ENCODE measurements around the gene PTTG1IP. TPM values are rescaled to one million over a fixed set of nuclear protein-coding genes. Genes with fewer than 3 reads are reported as not detected.

Gene PTTG1IP
- total RNA-seq, 1 donor from 2014 or later, result 464 TPM

DNA sequence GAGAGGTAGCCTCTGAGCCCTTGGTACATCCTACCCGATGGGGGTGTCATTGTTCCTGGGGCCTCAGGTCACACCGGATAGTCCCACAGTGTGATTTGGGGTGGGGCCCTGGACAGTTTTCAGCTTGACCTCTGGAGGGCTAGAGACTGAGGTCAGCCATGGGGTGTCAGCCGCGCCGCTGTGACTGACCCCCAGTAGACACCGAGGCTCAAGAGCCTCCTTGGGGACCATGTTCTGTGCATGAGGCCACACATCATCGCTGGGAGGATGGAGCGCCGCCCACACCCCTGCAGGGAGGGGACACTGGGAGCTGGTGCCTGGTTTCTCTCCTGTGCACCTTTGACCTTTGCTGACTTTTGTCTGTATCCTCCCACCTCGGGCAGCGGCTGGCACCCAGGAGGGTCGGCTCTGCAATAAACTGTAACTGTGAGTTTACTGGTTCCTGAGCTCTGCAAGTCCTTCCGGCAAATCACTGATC lies 24.6 kb upstream of the PTTG1IP start:
- no peak for DNase-seq (ENCODE audit: extremely low read depth, low read depth, low spot score)

DNA sequence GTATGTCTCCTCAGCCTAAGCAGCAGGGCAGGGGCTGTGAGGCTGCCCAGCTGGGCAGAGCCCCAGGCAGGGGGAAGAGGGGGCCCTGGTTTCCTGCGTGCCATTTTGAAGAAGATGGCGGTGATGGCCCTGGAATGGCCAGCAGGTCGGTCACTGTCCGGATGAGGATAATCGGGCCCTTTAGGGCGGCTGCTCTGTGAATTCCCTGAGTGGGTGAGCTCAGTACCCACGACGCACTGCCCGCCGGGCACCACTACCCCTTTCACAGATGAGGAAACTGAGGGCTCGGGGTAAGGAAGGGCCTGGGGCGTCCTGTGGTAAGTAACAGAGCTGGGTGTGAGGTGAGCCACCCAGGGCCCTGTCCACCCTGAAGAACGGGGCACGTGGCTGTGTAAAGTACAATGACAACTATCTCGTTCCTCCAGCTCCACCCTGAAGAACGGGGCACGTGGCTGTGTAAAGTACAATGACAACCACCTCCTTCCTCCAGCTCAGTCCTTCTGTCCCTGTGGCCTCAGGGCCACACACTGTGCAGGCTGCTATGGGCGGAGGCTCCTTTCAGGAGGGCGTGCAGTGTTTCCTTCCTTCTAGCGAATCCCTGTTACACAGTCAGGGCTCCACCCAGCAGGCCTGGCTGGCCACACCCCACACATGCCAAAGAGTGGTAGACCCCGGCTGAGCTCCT lies 24.0 kb upstream of the PTTG1IP start:
- no peak for DNase-seq (ENCODE audit: extremely low read depth, low read depth, low spot score)

DNA sequence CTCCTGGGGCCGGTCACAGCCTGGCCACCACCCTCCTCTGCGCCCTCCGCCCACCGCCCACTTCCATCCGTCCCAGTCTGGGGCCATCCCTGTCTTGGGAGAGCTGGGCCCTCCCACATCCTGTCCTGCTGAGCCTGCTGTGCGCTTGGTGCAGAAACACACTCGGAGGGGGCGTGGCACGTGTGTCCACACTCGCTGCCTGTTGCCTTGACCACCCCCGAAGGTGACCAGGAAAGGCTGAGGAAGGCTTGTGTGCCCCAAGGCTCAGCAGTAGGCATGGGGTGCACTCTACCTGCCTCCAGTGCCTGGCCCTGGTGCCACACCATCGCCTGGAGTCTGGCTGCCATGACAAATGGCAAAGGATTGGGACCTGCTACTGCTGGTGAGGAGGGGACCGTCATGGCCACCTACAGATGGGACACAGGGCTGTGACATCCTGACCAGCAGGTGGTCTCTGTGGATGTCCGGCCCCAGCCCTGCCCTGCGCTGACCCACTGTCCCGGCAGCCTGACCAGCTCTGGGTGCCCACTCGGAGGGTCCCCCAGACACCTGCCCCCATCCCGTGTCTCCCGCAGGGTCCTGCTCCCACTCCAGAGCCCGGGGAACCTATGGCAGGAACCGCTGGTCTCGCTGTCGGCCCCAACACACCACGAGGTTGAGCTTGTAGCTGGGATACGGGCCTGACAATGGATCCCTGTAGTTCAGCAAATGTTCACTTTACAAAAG lies 23.2 kb upstream of the PTTG1IP start:
- no peak for DNase-seq (ENCODE audit: extremely low read depth, low read depth, low spot score)

DNA sequence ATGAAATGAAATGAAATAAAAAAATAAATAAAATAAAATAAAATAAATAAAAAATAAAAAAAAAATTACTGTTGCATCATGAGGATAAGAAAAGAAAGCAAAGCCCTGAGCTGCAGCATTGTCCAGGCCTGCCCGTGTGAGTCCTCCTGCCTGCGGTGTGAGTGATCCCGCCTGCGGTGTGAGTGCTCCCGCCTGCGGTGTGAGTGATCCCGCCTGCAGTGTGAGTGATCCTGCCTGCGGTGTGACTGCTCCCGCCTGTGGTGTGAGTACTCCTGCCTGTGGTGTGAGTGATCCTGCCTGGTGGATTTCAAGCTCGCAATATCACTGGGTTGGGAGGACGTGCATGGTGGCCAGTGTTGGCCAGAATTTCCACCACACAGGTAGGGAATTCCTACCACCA lies 22.4 kb upstream of the PTTG1IP start:
- no peak for DNase-seq (ENCODE audit: extremely low read depth, low read depth, low spot score)

DNA sequence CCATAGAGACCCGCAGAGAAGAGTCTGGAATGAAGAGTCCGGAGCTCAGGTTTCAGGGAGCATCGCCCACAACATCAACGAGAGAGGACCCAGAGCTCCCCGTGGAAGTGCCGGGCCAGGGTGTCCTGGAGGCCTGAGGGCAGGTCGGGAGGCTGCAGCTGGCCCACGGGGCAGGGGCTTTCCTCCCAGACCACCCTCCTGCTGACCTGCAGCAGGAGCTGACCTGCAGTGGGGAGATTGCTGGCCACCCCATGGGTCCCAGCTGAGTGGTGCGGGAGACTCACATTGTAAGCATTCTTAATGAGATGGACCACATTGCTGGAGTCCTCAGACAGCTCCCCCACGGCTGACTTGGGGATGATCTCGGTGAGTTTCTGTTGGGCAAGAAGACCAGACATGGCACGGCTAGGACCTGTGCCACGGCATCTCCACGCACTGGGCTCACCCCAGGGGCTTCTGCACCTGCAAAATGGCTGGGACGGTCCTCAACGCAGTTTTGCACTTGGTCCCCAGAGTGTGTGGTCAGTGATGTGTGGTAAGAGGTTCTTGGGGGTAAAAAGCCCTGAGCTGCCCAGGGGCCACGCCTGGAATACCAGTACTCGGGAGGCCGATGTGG lies 21.3 kb upstream of the PTTG1IP start:
- DNase-seq (ENCODE audit: extremely low read depth, low read depth, low spot score), result no peak

DNA sequence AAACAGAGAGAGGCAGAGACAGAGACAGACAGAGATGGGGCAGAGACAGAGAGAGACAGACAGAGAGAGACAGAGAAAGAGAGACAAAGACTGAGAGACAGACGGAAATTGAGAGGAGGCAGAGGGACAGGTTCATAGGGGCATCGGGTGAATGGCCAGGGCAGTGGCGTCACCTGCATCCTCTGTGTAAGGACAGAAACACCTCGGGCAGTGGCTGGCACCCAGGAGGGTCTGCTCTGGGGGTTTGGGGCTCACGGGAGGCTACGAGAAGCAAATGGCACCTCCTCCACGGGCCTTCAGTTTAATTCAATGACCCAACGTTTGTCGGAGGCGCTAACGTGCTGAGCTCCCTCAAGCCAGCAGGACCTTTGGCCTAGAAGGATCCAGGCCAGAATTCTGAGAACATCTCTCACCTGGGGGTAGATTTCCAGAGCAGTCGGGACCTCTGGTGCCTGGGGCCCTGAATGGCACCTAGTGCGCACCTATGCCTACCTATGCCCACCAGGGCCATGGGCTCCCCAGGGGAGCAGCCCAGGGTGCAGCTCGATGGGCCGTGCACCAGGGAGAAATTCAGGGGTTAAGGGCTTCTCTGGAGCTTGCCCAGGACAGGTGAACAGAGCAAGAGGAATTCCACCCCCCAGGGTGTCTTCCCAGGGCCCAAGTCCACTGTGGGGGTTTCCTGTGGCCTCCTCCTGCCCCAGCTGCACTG lies 20.6 kb upstream of the PTTG1IP start:
- DNase-seq (ENCODE audit: extremely low read depth, low read depth, low spot score), result no peak

DNA sequence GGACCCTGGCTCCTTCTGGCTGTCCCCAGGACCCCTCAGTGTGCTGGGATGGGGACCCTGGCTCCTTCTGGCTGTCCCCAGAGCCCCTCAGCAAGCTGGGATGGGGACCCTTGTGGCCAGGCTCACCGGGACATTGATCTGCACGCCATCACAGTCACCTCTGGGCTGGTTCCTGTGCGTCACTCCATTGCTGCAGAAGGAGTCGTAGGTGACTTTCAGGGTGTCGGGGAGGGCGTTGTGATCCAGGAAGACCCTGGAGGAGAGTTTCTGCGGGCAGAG lies 19.7 kb upstream of the PTTG1IP start:
- DNase-seq (ENCODE audit: extremely low read depth, low read depth, low spot score), result no peak

DNA sequence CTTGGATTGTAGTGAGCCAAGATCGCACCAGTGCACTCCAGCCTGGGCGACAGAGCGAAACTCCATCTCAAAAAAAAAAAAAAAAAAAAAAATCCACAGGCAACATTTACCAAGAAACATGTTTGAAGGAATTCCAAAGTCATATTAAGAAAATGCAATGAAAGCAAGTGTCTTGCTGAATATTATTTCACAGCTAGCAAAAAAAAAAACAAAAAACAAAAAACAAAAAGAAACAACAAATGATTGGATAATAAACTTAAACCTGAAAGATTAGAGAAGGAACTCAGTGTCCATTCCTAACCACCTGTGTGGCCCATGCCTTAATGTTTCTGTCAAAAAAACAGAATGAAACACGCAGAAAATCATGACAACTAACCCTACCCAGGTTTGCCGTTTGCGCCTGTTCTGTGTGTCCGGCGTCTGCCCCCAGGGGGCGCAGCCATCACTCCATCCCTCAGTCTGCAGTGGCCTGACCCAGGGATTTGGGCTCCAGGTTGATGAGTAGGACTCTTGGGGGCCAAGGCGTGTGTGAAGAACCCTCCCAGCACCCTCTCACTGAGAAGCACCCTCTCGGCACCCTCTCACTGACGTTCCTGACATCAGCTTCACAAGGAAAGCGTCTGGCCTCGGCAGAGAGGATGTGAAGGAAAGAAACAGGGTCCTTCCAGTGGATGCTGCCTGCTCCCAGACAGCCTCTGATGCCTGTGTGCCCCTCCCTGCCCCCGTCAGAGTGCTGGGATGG lies 19.2 kb upstream of the PTTG1IP start:
- no peak for DNase-seq (ENCODE audit: extremely low read depth, low read depth, low spot score)

DNA sequence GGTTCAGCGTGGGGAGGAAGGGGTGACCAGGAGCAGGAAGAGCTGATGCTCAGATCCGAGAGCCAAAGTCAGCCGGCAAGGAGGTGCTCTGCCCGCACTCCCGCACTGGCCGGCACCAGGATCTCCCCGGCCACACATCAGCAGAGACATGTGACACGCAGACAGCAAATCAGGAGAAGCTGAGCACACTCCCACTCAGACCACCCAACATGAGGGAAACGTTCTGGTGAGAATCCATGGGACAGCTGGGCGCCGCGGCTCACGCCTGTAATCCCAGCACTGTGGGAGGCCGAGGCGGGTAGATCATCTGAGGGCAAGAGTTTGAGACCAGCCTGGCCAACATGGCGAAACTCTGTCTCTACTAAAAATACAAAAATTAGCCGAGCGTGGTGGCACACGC lies 18.6 kb upstream of the PTTG1IP start:
- no peak for DNase-seq (ENCODE audit: extremely low read depth, low read depth, low spot score)

DNA sequence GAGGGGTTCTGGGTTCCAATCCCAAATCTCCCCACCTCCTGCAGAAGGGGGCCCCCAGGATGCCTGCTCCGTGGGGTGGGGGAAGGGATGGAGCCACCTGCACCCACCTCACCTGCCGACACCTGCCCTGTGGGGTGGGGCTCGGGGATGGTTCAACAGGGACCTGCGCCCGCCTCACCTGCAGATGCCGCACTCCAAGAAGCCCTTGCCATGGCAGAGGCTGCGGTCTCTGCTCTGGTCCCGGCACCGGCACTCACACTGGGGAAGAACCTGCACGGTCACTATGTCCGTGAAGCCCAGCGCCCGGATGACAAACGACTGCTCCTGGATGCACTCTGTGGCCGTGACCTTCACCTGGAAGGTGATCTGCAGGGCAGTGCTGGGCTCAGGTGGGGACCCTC lies 18.1 kb upstream of the PTTG1IP start:
- DNase-seq (ENCODE audit: extremely low read depth, low read depth, low spot score), result no peak

DNA sequence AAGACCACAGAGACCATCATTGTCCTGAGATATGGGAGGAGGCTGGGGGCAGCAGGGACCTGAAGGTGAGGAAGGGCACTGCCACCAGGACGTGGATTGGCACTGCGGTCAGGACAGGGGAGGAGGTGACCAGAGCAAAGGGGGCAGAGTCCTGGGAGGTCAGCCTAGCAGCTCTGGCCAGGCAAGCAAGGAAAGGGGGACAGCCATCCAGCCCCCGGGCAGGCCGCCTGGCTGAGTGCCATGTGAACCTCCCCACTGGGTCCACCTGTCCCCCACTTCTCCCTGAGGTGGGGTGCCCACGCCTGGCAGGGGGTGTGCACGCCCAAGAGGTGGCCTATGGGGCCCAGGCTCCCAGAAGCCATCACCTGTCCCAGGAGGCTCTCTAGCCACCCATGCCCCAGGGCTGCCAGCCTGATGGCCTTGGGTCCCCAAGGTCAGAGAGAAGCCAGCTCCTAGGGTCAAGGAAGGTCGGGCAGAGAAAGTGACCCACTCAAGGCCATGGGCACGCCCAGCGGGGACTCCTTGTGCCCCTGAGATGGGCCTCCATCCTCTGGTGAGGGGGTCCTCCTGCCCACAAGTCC lies 17.6 kb upstream of the PTTG1IP start:
- DNase-seq (ENCODE audit: extremely low read depth, low read depth, low spot score), result no peak

DNA sequence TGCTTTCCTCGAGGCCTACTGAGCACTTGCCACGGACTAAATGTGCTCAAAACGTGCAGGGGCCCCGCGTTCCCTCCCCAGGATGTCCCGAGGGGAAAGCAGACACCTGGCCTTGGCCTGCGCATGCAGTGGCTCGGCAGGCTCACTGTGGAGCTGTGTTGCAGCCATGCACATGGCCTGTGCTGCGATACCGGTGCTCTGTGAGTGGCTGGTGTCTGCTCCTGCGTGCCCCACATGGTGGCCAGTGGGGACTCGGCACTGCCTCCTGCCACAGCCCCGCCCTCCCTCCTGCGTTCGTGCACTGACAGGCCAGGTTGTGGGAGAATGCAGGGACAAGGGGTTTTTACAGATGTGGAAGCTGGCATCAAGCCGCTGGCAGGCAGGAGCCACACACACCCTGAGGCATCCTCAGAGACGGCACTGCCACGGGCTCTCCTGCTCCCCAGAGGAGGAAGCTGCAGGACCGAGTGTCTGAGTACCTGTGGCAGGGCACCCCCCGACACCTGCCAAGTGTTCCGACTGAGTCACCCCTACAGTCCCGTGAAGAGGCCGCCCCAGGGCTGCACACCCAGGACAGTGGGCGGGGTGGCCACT lies 16.9 kb upstream of the PTTG1IP start:
- DNase-seq (ENCODE audit: extremely low read depth, low read depth, low spot score), result no peak

DNA sequence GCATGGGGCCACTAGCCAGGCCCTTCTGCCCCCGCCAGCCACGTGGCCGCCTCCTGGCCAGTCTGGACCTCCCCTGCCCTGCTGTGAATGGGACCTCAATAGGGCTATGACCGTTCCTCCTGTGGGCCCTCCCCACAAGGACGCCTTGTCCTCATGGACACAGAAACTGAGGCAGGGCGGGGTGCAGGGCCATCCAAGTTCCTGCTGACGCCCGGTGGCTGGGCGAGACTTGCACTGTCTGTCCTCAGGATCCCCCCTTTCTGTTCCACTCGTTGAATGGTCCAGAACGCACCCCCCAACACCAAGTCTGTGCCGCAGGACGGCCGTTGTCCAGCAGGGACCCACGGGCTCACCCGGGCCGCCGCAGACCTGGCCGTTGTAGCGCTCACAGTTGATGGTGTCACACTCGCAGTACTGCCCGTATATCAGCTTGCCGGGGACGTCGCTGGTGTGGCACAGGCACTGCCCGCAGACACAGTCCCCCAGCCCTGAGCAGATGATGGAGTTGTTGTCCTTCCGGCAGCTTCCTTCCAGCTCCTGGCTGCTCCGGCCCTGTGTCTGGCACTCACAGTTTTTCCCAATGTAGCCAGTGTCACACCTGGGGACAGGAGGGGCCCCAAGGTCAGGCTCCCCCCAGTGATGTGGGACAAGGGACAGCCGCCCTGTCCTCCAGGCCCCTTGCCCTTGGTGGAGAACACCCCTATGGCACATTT lies 16.3 kb upstream of the PTTG1IP start:
- no peak for DNase-seq (ENCODE audit: extremely low read depth, low read depth, low spot score)

DNA sequence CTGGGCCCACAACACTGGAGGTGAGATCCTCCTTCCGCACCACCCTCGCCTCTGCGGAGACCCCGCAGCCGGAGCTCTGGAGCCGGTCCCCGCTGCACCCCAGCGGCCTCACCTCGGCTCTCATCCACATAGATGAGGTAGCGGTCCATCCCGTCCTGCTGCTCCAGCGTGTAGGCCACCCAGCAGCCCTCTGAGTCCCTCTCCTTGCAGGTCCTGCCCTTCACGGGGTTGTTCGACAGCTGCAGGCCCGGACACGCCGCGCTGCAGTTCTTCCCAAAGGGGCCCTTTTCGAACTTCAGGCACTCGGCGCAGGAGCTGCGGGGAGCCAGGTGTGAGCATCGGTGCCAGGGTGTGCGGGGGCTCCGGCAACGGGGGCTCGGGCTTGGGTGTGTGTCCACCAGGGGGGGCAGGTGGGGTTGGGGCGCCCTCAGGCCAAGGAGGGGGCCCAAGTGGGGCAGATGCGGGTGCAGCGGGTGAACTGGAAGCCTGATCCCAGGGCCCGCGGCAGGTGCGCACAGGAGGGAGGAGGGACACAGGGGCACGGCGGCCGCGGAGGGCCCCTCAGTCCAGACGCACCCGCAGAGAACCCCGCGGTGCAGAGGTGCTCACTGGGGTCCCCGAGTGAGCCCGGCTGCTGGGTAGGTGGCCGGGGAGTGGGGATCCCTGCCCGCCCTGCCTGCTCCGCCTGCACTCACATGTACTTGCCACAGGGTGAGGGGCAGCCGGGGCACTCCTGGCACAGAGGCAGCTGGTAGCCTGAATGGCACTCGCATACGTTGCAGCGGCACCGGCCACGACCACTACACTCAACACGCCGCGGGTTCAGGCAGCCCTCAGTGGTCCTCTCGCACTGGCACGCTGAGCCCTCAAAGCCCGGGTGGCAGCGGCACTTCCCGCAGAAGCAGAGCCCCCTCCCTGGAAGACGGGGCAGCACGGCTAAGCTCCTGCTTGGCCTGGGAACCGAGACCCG lies 15.4 kb upstream of the PTTG1IP start:
- DNase-seq (ENCODE audit: extremely low read depth, low read depth, low spot score), result no peak

DNA sequence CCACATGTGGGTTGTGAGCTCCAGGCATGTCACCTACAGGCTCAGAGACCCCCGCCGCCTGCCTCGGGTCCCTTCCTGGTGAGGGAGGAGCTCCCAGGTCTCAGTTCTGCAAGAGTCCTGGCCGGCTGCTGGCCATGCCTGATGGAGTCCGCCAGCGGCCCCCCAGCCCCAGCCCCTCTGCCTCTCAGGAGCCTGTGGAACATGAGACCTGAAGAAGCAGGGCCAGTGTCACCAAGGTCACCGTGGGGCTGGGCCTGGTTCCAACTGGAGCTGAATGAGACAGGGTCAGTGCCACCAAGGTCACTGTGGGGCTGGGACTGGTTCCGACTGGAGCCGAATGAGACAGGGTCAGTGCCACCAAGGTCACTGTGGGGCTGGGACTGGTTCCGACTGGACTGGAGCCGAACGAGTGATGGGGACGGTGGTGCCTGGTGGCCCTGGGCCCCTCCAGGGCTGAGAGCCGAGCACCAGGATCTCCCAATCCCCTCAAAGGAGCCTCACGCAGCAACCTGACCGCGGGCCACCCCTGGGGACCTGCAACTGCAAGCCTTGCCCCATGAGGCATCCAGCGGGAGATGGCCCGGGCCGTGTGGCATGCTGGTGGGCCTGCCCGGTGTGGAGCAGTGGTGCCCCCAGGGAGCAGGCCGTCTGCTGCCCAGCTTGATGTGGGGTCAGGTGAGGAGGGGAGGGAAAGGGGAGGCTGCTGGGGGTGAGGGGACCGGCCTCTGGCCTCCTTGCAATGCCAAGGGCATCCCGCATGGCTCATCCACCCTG lies 14.5 kb upstream of the PTTG1IP start:
- no peak for DNase-seq (ENCODE audit: extremely low read depth, low read depth, low spot score)

DNA sequence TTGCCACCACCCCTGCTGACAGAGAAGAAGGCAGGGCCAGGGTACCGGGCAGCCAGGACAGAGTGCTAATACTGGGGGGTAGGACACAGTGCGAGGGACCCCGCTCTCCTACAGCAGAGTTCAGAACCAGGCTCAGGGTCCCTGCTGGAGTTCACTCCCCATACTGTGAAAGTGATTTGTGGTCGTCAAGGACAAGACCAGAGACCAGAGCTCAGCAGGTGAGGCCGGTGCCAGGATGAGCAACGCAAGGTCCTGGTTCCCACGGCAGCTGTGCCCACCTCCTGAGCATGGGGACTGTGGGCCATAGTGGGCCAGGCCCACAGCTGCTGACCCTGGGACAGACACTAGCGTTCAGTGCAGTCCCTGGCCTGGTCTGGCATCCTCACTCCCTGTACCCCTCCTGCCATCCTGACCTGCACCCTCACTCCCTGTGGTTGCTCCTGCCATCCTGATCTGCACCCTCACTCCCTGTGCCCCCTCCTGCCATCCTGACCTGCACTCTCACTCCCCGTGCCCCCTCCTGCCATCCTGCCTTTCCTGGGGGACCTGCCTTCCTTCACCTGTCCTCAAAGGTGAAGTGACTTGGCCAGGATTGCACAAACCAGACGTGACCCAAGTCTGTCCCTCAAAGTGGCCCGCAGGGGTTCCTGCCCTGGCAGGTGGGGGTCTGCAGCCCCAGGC lies 13.8 kb upstream of the PTTG1IP start:
- DNase-seq (ENCODE audit: extremely low read depth, low read depth, low spot score), result no peak
